Measurements from ENCODE around the gene FBXO10.

DNA sequence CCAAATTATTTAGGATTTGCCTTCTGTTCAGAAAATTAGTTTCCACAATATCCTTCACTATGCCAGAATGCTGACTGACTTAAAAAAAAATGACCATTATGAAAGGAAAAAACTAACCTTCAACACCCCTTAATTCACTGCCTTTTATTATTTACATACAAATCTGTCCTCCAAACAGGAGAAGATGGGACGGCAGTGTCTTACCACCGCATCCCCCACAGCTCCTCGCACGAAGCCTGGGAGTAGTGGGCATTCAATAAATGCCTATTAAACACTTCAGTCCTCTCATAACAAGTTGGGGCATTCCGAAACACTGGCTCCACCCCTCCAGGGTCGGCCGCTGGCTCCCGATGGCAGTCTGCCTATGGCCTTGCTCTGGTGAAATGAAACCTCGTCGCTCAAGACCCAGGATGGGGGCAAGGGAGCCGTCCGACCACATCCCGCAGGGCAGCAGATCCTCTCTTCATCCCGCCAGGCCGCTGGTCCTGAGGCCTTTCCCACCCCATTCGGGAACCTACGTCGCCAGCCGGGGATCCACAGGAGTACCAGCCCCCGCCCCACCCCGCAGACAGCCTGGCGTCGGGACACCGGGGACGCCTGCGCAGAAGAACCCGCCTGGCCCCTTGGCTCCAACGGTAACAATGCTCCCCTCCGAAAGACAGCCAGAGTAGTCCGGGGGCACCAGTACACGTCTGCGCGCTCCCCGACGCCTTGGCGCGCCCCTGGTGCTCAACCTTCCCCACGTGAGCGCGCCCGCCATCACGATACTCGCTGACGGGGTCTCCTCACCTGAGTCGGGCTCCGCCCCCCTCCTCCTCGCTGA lies 111.5 kb downstream of the FBXO10 start:
- TF ChIP-seq, protein P1, sequence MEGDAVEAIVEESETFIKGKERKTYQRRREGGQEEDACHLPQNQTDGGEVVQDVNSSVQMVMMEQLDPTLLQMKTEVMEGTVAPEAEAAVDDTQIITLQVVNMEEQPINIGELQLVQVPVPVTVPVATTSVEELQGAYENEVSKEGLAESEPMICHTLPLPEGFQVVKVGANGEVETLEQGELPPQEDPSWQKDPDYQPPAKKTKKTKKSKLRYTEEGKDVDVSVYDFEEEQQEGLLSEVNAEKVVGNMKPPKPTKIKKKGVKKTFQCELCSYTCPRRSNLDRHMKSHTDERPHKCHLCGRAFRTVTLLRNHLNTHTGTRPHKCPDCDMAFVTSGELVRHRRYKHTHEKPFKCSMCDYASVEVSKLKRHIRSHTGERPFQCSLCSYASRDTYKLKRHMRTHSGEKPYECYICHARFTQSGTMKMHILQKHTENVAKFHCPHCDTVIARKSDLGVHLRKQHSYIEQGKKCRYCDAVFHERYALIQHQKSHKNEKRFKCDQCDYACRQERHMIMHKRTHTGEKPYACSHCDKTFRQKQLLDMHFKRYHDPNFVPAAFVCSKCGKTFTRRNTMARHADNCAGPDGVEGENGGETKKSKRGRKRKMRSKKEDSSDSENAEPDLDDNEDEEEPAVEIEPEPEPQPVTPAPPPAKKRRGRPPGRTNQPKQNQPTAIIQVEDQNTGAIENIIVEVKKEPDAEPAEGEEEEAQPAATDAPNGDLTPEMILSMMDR (IDR thresholded peaks at IDR 0.05; ENCODE audit: low read depth, low read length): no peak
- peak; percentile 17 for TF ChIP-seq POLR2A (IDR thresholded peaks at IDR 0.05; ENCODE audit: extremely low read depth, insufficient read length)
- TF ChIP-seq, protein P2, sequence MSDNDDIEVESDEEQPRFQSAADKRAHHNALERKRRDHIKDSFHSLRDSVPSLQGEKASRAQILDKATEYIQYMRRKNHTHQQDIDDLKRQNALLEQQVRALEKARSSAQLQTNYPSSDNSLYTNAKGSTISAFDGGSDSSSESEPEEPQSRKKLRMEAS (IDR thresholded peaks at IDR 0.05; ENCODE audit: low read depth, low read length): no peak

All from NB4 (cell line).